Measurements from ENCODE around the gene LYZ. TPM values are rescaled to one million over a fixed set of nuclear protein-coding genes. Genes with fewer than 3 reads are reported as not detected.
"Not testable (repeated sequence)": the region's sequence is repeated elsewhere in the genome, so short reads cannot be mapped to it uniquely, and the experiment has no call there.

LYZ gene
- total RNA-seq, result under 0.01 TPM in 1 of 2 replicates, not detected in the other

DNA sequence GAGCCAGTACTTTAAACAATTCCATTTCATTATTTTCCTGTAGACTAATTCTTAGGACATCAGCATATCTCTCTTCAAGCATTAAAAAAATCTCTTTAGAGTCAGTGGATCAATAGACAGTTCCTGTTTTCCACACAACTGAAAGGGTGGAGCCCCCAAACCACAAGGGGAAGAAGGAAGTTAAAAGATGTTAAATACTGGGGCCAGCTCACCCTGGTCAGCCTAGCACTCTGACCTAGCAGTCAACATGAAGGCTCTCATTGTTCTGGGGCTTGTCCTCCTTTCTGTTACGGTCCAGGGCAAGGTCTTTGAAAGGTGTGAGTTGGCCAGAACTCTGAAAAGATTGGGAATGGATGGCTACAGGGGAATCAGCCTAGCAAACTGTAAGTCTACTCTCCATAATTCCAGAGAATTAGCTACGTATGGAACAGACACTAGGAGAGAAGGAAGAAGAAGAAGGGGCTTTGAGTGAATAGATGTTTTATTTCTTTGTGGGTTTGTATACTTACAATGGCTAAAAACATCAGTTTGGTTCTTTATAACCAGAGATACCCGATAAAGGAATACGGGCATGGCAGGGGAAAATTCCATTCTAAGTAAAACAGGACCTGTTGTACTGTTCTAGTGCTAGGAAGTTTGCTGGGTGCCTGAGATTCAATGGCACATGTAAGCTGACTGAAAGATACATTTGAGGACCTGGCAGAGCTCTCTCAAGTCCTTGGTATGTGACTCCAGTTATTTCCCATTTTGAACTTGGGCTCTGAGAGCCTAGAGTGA is at the start of gene LYZ:
Gene LYZ (plus strand): TSS at position 220 of the 777 bp plus-strand sequence. CDS start 28 bp downstream, at position 248.
- DNase-seq (ENCODE audit: low read depth in 2 of 2), result no peak

DNA sequence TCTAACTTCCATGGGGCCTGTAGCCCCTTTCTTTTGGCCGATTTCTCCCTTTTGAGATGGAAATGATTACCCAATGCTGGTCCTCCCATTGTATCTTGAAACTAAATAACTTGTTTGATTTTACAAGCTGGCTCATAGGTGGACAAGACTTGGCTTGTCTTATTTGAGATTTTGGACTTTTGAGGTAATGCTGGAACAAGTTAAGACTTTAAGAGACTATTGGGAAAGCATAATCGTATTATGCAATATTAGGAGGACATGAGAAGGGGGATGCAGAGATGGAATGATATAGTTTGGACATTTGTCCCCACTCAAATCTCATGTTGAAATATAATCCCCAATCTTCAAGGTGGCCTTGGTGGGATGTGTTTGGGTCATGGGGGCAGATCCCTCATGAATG is 49.2 kb upstream of the LYZ start:
- no peak for DNase-seq (ENCODE audit: low read depth in 2 of 2)

DNA sequence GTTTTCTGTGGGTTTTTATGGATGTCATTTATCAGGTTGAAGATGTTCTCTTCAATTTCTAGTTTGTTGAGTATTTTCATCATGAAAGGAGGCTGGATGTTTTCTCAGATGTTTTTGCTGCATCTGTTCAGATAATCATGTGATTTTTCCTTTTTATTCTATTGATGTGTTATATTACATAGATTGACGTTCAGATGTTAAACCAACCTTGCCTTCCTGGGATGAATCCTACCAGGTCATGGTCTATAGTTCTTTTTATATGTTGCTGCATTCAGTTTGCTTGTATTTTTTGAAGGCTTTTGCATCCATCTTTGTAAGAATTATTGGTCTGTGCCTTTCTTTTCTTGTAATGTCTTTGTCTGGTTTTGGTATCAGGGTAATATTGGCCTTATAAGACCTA is 43.9 kb upstream of the LYZ start:
- no peak for DNase-seq (ENCODE audit: low read depth in 2 of 2)

DNA sequence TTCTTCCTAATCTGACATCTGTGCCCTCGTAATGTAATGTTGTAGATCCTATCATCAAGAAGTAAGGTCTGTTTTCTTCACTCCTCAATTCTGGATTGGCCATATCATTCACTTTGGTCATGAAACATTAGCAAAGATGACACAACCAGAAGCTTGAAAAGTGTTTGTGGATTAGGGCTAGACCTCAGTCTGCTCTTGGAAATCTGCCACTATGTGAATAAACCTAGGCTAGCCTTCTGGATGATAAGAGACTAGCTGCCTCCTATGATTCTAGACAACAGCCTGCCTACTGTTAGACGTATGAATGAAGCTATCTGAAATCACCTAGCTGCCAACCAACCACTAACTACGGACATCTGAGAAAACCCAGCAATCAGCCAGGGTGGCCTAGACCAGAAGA is 38.7 kb upstream of the LYZ start:
- no peak for DNase-seq (ENCODE audit: low read depth in 2 of 2)

DNA sequence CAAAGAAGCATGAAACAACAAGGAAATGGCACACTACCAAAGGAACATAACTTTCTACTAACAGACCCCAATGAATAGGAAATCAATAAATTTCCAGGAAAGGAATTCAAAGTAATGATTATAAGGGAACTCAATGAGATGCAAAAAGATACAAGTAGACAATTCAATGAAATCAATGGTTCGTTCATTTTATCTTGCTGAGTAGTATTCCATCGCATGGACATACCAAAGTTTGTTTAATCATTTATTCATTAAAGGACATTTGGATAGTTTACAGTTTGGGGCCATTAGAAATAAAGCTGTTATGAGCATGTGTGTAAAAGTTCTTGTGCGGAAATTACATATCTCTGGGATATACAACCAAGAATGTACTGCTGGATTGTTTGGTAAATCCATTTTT is 35.0 kb upstream of the LYZ start:
- no peak for DNase-seq (ENCODE audit: low read depth in 2 of 2)

DNA sequence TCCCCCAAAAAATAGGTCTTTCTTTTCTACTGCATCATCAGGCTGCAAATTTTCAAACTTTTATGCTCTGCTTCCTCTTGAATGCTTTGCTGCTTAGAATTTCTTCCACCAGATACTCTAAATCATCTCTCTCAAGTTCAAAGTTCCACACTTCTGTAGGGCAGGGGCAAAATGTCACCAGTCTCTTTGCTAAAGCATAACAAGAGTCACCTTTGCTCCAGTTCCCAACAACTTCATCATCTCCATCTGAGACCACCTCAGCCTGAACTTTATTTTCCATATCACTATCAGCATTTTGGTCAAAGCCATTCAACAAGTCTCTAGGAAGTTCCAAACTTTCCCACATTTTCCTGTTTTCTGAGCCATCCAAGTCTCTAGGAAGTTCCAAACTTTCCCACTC is 31.4 kb upstream of the LYZ start:
- DNase-seq (ENCODE audit: low read depth in 2 of 2), result not testable (repeated sequence)

DNA sequence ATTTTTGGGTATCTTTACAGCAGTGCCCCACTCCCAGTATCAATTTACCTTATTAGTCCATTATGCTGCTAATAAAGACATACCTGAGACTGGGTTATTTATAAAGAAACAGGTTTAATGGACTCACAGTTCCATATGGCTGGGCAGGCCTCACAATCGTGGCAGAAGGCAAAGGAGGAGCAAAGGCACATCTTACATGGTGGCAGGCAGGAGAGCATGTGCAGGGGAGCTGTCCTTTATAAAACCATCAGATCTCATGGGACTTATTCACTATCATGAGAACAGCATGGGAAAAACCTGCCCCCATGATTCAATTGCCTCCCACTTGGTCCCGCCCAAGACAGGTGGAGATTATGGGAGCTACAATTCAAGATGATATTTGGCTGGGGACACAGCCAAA is 30.9 kb upstream of the LYZ start:
- not testable (repeated sequence) for DNase-seq (ENCODE audit: low read depth in 2 of 2)

DNA sequence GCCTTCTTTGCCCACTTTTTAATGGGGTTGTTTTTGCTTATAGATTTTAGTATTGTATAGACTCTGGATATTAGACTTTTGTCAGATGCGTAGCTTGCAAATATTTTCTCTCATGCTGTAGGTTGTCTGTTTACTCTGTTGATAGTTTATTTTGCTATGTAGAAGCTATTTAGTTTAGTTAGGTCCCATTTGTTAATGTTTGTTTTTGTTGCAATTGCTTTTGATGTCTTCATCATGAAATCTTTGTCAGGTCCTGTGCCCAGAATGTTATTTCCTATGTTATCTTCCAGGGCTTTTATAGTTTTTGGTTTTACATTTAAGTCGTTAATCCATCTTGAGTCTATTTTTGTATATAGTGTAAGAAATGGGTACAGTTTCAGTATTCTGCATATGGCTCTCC is 30.0 kb upstream of the LYZ start:
- DNase-seq (ENCODE audit: low read depth in 2 of 2), result no peak

DNA sequence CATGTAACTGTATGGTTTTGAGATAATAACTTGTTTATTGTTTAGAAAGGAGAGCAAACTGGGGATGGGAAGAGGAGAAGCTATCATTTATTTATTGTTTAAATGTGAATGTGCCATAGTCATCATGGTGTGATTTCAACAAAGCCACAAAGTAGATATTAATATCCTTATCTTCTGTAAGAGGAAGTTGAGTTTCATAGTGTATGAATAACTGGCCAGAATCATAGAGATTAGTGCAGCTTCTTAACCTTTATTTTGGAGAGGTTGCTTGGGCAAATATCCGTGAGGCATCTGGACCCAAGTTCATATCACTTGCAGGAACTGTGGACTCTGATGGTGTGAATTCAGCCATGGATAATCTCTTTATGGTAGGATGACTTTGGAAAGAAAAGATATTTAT is 26.8 kb upstream of the LYZ start:
- no peak for DNase-seq (ENCODE audit: low read depth in 2 of 2)

DNA sequence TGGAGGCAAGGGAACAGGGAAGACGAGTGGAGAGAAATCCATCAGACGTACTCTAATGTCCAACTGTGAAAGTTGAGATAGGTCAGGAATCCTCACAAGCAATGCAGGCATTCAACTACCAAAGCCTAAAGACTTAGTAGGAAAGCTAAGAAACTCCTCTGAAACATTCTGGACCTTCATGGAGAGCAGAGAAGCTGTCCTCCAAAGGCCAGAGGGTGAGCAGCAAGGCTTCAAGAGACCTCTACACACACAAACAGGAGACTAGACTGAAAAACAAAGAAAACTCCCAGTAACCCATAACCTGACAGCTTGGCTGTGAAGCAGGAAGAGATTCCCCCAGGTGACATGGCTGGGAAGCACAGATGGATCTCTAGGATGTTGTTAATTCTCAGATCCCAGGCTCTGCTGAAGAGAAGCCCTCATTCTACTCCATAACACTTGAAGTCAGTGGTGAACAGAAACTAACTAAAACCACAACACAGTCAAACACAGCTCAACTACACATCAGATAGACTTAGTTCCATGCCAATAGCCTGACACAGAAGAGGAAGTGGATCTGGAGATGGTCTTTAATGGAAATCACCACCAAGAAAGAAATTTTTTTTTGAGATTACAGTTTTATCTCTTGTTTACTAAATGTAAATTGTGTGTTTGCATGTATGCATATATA is 23.2 kb upstream of the LYZ start:
- no peak for DNase-seq (ENCODE audit: low read depth in 2 of 2)

DNA sequence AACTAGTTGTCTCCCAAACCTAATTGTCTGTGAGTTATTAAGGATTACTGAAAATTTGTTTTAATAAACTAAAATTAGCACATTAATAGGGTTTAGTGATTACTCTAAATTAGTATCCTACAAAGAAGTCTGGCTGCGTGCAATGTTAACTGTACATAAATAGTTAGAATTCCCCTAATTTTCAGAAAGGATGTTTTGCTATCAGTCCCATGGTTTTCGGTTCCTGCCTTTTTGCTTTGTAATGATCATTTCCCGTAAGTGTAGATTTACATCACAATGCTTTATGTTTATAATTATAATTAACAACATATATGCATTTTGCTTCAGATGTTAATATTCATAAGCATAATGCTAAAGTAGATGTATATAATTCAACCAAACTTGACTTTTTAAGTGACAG is 19.8 kb upstream of the LYZ start:
- DNase-seq (ENCODE audit: low read depth in 2 of 2), result no peak

DNA sequence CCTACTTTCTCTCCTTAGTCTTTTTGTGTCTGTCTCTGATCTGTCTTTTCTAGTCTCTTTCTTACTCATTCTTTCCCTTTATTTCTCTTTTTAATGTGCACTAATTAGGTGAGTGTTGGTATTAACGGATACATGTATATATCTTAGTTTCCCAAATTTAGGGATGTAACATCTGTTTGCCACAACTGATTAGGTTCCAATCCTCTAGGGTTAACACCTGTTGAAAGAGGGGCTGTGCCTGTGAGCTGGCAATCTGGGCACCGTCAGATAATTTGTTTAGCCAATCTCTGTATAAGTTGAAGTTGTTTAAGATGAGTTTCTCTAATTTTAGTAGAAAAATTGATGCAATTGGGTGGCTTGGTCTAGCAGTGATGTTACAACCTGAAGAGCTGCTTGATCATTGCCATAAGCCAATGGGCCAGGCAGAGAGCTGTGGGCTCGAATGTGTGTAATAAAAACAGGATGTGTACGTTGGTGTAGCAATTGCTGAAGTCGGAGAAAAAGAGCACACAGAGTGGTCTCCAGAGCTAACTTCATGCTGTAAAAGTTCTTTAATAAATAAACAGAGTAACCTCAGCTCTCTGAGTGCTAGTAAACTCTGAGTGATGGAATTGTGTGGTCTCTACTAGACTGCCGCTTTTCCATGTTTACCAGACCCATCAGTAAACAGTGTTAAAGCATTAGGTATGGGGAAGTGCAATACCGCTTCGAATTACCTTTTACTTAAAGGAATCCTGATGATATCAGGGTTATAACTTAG is 18.3 kb upstream of the LYZ start:
- DNase-seq (ENCODE audit: low read depth in 2 of 2), result no peak

DNA sequence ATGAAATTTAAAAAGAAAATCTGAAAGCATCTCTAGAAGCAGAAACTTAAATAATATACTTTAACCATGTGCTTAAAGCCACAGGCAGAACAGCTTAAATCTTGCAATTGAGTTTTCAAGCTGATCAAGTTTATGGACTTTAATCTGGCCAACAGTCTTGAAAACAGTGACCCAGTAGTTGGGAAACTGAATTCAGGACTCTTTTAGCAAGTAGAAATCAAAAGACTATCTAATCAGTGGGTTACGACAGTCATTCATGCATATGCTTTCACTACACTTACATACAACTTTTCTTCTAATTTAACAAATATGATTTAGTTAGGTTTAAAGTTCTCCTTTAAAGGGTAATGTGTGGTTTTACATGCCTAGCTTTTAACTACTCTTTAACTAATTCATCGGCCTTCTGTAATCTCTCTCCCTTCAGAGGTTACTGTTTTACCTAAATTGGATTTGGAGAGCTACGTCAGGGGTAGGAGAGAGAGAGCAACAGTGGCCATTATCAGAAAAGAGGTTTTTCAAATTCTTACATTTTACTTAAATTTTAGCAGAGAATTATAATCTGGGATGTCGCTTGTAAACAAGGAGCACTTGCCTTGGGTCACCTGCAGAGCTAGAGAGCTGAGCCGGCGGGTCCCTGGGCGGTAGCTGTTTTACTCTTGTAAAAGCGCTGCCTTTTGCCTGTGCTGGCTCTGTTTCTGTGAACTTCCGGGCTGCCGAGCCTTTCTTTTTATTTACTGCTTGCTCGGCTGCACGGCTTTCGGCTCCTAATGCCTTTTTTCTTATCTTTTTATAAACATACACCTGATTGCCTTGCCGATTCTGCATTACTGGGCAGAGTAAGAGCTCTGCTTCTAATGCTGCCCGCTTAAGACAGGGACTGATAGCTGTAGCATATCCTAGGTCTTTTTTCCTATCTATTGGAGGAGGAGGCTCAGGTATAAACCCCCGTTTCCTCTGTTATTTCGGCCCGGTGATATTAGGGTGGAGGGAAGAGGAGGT is 17.4 kb upstream of the LYZ start:
- peak; percentile 4 to 21 for DNase-seq (ENCODE audit: low read depth in 2 of 2)

DNA sequence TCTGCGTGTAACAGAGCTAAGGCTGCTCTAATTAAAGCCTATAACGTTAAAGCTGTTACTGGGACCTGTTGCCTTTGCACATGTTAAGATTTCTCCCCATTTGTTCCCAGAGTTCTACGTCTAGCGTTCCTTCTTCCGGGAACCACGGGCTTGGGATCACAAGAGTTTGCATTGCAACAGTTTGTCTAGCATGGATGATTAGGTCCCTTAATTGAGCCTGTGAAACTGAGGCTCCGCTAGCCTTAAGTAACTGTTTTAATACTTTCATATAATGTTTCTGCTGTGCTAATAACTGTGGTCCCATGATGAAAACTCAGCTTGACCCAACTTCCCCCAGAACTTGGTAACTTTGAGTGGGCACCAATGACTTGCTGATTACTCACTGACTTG is 16.7 kb upstream of the LYZ start:
- DNase-seq (ENCODE audit: low read depth in 2 of 2), result no peak

DNA sequence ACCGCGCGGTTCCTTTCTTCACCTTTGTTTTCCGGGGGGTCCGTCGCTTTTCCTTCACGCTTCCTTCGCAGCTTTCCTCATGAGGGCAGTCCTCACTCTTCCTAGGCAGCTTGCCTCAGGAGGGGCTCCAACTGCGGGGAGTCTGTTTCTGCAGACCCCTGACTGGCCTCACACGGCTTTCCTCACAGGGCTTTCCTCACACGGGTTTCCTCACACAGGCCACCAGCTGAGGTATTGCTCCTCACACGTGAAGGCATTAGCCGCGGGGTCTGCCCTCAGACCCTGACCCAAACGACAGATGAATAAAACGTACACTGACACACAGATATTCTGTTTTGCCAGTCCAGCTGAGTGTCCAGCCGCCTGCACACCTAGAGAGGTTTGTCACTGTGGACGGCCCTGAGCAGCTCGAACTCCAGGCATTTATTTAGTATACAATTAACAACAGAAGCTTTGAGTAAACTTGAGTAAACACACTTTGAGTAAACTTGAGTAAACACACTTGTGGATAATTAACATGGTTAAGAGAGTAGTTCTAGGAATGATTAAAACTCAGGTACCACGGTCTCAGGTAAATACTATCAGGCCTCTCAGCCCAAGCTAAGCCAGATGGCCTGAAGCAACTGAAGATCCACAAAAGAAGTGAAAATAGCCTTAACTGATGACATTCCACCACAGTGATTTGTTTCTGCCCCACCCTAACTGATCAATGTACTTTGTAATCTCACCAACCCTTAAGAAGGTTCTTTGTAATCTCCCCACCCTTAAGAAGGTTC is 16.1 kb upstream of the LYZ start:
- no peak for DNase-seq (ENCODE audit: low read depth in 2 of 2)

DNA sequence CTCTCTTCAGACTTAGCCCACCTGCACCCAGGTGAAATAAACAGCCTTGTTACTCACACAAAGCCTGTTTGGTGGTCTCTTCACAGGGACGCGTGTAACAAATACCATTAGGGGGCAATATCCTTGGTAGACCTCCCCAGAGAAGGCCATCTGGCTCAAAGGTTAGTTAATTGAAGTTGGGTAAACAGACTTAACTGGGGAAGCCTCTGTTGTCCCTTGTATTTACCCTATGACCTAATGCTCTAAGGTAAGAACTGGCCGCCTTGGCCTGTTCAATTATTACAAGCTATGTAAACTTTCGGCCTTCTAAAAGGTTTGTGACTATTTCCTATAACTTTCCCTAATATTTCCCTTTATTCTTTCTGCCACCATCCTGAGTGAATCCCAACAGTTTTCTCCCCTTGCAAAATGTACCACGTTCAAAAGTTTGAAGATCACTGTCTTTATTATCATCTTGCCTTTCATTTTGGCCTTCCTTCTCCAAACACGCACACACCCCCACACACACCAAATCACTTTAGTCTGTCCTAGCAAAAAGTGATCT is 15.3 kb upstream of the LYZ start:
- no peak for DNase-seq (ENCODE audit: low read depth in 2 of 2)

DNA sequence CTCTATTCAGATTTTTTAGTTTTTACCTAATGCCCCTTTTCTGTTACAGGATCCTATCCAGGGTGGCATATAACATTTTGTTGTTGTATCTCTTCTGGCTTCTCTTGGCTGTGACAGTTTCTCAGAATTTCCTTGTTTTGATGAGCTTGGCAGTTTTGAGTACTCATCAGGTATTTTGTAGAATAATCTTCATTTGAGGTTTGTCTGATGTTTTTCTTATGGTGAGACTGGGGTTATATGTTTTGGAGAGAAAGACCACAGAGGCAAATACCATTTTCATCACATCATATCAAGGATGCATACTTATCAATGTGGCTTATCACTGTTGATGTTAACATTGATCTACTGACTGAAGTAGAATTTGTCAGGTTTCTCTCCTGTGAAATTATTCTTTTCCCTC is 14.0 kb upstream of the LYZ start:
- DNase-seq (ENCODE audit: low read depth in 2 of 2), result no peak

DNA sequence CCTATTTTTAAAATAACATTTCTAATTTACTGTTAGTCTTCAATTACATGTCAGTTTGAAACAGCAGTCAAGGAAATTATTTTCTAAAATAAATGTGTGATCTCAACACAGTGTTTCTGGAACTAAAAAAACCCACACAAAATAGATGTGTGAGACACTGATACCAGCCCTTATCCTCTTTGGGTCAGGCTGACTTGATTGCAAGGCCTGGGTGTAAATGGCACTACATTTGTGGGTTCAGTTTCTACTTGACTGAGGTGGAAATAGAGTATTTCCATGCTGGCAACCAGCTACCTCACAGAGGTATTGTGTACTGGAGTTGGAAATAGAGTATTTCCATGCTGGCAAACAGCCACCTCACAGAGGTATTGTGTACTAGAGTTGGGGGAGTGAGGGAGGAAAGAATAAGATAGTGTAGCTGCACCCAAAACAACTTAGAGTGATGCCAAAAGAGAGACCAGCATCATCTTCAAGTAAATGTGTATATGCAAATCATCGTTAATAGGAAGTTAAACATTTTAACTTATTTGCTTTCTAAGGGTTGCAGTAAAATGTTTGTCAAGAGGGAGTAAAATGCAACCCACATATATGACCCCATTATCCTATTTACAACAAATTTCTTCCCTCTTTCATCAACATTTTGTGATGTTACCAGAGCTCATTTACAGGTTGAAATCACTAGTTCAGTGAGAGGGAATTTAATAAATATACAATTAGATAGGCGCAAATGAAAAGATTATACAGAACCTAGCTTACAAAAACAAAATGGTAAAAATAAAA is 10.7 kb upstream of the LYZ start:
- DNase-seq (ENCODE audit: low read depth in 2 of 2), result peak in 1 of 2 donors; percentile 42

DNA sequence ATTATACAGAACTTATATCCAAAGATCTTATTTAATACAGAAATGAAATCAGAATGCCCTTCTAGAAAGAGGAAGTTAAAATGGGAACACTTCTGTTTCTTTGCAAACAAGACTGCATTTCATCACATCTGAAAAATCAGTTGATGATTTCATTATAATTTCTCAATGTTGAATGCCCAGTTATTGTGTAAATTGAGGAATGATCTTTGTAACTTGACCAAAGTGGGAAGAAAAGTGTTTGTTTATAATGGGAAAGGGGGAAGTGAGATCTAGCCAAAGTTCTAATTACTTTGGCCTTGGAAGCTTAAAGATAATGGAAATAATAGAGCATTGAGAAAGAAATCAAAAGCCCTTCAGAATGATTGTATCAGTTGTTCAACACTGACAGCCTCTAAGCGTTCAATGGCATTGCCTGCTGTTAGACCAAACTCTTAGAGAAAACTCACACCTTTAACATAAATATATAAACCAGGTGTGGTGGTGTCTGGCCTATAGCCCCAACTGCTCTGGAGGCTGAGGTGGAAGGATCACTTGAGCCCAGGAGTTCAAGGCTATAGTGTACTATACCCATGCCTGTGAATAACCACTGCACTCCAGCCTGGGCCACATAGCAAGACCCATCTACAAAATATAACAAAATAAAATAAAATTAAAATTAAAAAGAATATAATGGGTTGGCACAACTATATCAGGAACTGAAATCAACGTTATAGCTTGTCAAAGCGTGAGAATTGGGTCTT is 9.9 kb upstream of the LYZ start:
- no peak for DNase-seq (ENCODE audit: low read depth in 2 of 2)
